Measurements from ENCODE around the gene NUP93.
A peak's percentile ranks its signal among the peaks of the same experiment; 100 is the strongest.

The NUP93 gene

DNA sequence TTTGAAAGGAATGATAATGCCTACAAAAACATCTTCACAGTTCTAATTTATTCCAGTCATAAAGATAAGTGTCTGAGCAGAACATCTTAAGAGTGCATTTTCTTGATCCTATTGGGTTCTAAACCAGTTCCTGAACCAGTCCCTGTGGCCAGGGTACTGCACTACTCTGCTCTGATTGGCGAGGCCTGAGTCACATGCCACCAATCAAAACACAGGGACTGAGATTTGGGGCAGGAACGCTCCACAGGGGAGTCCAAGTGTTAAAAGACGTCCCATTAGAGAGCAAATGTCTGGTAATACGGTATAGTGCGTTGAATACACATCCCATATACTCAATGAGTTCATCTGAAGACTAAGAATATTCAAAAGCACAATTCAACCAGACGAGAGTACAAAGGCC is 3.0 kb upstream of the NUP93 start:
- Histone ChIP-seq H3K36me3 (ENCODE audit: insufficient read depth, low read length) (no peaks in the 10 kb centered on the region), H3K27me3 (ENCODE audit: insufficient read depth, low read length, poor library complexity, severe bottlenecking) (no peaks in the 10 kb centered on the region), H3K9me3 (ENCODE audit: insufficient read depth, low read depth, low read length) (no peaks in the 10 kb centered on the region), H4K20me1 (ENCODE audit: insufficient read depth, low read length, poor library complexity, severe bottlenecking) (peaks cover 13% of the 10 kb centered on the region), H3K4me2 (ENCODE audit: low read depth, low read length, poor library complexity, severe bottlenecking) (no peak overlapping the region), H3K4me3 (ENCODE audit: low read length, poor library complexity, severe bottlenecking) (no peak overlapping the region), H3K79me2 (ENCODE audit: insufficient read depth, low read length) (peaks cover 19% of the 10 kb centered on the region), H3K9ac (ENCODE audit: low read depth, low read length, poor library complexity, severe bottlenecking) (no peak overlapping the region), H3F3A (ENCODE audit: low read depth) (no peaks in the 10 kb centered on the region), H3K4me1 (ENCODE audit: insufficient read depth, low read length, poor library complexity, severe bottlenecking) (peaks cover 15% of the 10 kb centered on the region), H2AFZ (ENCODE audit: low read length) (no peak overlapping the region), H3K9me2 (replicated peaks; ENCODE audit: low read depth, low read length) (no peaks in the 10 kb centered on the region)
- no peak for TF ChIP-seq EZH2phosphoT487 (IDR thresholded peaks at IDR 0.05; ENCODE audit: borderline replicate concordance)
- TF ChIP-seq, protein P1, sequence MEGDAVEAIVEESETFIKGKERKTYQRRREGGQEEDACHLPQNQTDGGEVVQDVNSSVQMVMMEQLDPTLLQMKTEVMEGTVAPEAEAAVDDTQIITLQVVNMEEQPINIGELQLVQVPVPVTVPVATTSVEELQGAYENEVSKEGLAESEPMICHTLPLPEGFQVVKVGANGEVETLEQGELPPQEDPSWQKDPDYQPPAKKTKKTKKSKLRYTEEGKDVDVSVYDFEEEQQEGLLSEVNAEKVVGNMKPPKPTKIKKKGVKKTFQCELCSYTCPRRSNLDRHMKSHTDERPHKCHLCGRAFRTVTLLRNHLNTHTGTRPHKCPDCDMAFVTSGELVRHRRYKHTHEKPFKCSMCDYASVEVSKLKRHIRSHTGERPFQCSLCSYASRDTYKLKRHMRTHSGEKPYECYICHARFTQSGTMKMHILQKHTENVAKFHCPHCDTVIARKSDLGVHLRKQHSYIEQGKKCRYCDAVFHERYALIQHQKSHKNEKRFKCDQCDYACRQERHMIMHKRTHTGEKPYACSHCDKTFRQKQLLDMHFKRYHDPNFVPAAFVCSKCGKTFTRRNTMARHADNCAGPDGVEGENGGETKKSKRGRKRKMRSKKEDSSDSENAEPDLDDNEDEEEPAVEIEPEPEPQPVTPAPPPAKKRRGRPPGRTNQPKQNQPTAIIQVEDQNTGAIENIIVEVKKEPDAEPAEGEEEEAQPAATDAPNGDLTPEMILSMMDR (conservative IDR thresholded peaks at IDR 0.05; ENCODE audit: low read length), result no peak

DNA sequence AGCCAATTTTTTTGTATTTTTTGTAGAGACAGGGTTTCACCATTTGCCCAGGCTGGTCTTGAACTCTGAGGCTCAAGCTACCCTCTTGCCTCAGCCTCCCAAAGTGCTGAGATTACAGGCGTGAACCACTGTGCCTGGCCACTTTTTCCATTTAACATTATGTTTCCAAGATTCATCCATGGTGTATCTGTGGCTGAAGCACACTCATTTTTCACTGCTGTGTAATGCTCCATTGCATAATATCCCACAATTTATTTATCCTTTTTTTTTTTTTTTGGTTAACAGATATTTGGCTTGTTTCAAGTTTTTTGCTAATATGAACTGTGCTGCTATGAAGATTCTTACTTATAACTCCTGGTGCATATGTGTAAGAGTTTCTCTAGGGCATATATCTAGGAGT is 1.9 kb upstream of the NUP93 start:
- Histone ChIP-seq H3F3A (ENCODE audit: low read depth) (no peaks in the 10 kb centered on the region), H3K9ac (ENCODE audit: low read depth, low read length, poor library complexity, severe bottlenecking) (no peak overlapping the region), H3K36me3 (ENCODE audit: insufficient read depth, low read length) (no peaks in the 10 kb centered on the region), H3K4me2 (ENCODE audit: low read depth, low read length, poor library complexity, severe bottlenecking) (no peak overlapping the region), H2AFZ (ENCODE audit: low read length) (no peak overlapping the region), H3K9me3 (ENCODE audit: insufficient read depth, low read depth, low read length) (no peaks in the 10 kb centered on the region), H3K4me1 (ENCODE audit: insufficient read depth, low read length, poor library complexity, severe bottlenecking) (peaks cover 21% of the 10 kb centered on the region), H3K27me3 (ENCODE audit: insufficient read depth, low read length, poor library complexity, severe bottlenecking) (no peaks in the 10 kb centered on the region), H3K9me2 (replicated peaks; ENCODE audit: low read depth, low read length) (no peaks in the 10 kb centered on the region), H3K79me2 (ENCODE audit: insufficient read depth, low read length) (peaks cover 30% of the 10 kb centered on the region), H4K20me1 (ENCODE audit: insufficient read depth, low read length, poor library complexity, severe bottlenecking) (peaks cover 24% of the 10 kb centered on the region), H3K4me3 (ENCODE audit: low read length, poor library complexity, severe bottlenecking) (no peak overlapping the region)
- TF ChIP-seq, protein P1 (conservative IDR thresholded peaks at IDR 0.05; ENCODE audit: low read length), result no peak
- no peak for TF ChIP-seq EZH2phosphoT487 (IDR thresholded peaks at IDR 0.05; ENCODE audit: borderline replicate concordance)

DNA sequence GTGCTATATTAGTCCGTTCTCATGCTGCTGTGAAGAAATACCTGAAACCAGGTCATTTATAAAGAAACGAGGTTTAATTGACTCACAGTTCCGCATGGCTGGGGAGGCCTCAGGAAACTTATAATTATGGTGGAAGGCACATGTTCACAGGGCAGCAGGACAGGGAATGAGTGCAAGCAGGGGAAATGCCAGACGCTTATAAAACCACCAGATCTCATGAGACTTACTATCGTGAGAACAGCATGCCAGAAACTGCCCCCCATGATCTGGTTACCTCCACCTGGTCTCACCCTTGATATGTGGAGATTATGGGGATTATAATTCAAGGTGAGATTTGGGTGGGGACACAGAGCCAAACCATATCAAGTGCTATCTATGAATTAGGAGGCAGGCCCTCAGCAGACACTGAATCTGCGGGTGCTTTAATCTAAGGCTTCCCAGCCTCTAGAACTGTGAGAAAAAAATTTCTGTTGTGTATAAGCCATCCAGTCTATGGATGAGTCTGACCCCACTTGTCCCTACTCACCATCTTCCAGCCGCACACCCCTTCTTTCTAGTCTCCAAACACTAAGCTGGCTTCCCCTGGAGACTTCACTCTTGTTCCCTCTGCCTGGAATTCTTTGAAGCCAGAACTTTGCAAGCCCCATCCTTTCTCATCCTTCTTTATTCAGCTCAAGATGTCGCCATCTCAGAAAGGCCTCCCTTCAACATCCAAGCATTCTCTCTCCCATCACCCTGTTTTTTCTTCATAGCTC is 772 bp upstream of the NUP93 start:
- Histone ChIP-seq H3K27me3 (ENCODE audit: insufficient read depth, low read length, poor library complexity, severe bottlenecking) (no peaks in the 10 kb centered on the region), H3K9me2 (replicated peaks; ENCODE audit: low read depth, low read length) (no peaks in the 10 kb centered on the region), H3K9ac (ENCODE audit: low read depth, low read length, poor library complexity, severe bottlenecking) (peak overlapping the region; percentile 91), H3K79me2 (ENCODE audit: insufficient read depth, low read length) (peaks cover 42% of the 10 kb centered on the region), H3K9me3 (ENCODE audit: insufficient read depth, low read depth, low read length) (no peaks in the 10 kb centered on the region), H3F3A (ENCODE audit: low read depth) (no peaks in the 10 kb centered on the region), H2AFZ (ENCODE audit: low read length) (peak overlapping the region; percentile 87), H3K4me2 (ENCODE audit: low read depth, low read length, poor library complexity, severe bottlenecking) (peak overlapping the region; percentile 99), H3K36me3 (ENCODE audit: insufficient read depth, low read length) (no peaks in the 10 kb centered on the region), H3K4me1 (ENCODE audit: insufficient read depth, low read length, poor library complexity, severe bottlenecking) (peaks cover 31% of the 10 kb centered on the region), H3K4me3 (ENCODE audit: low read length, poor library complexity, severe bottlenecking) (peak overlapping the region; percentile 97), H4K20me1 (ENCODE audit: insufficient read depth, low read length, poor library complexity, severe bottlenecking) (peaks cover 34% of the 10 kb centered on the region)
- TF ChIP-seq, protein P1 (conservative IDR thresholded peaks at IDR 0.05; ENCODE audit: low read length), result no peak
- TF ChIP-seq EZH2phosphoT487 (IDR thresholded peaks at IDR 0.05; ENCODE audit: borderline replicate concordance), result no peak

Measured in Loucy (cell line).